IMR-90 (cell line): ENCODE results near the gene USP9Y. TPM values are rescaled to one million over a fixed set of nuclear protein-coding genes. Genes with fewer than 3 reads are reported as not detected.

Experiments used
- ATAC-seq: fragments of 200-7000 bp; cut with Tn5 transposase; 2 replicates; pipeline ENCODE4 v1.9.1; 2020; ENCODE audit warnings: low read depth, mild to moderate bottlenecking, moderate library complexity
- BruUV-seq: library from RNA; stranded (reverse); fragments of 400-500 nt; replicated peaks from 2 replicates; lab custom pipeline; 2021; lab: Mats Ljungman, UMichigan
- CTCF ChIA-PET: fragments of 300-600 bp; formaldehyde crosslinking; extraction: SDS; loops from one replicate; lab custom pipeline; 2021; ENCODE audit warnings: antibody characterized with exemption; lab: Yijun Ruan, JAX
- POLR2A ChIA-PET: fragments of 300-600 bp; sonication (Branson Sonifier 250); formaldehyde crosslinking; loops from one replicate; lab custom pipeline; 2022; ENCODE audit warnings: antibody characterized with exemption; ENCODE audit not compliant: unreplicated experiment; lab: Charles Lee
- DNase-seq: peaks from one replicate; pipeline ENCODE4 v3.0.0; 2013
- H2AFZ ChIP-seq: replicated peaks from 2 replicates; pipeline ENCODE3; 2013; ENCODE audit warnings: low read length, mild to moderate bottlenecking; ENCODE audit not compliant: poor library complexity
- H2AK5ac ChIP-seq: 2 replicates; pipeline ENCODE4 v1.6.1; 2013; ENCODE audit warnings: low read depth, low read length, inconsistent platforms
- H2AK9ac ChIP-seq: replicated peaks from 2 replicates; pipeline ENCODE3; 2013; ENCODE audit warnings: mild to moderate bottlenecking, low read depth, low read length, moderate library complexity; ENCODE audit not compliant: poor library complexity
- H2BK120ac ChIP-seq: 2 replicates; pipeline ENCODE4 v1.6.1; 2013; ENCODE audit warnings: low read depth, low read length, inconsistent platforms
- H2BK15ac ChIP-seq: 3 replicates; pipeline ENCODE4 v1.6.1; 2013; ENCODE audit warnings: low read depth, low read length, inconsistent platforms
- H2BK20ac ChIP-seq: 2 replicates; pipeline ENCODE4 v1.6.1; 2013; ENCODE audit warnings: low read depth, mild to moderate bottlenecking, inconsistent platforms, low read length, moderate library complexity
- H2BK5ac ChIP-seq: 2 replicates; pipeline ENCODE4 v1.6.1; 2013; ENCODE audit warnings: mild to moderate bottlenecking, low read depth, low read length, inconsistent platforms; ENCODE audit not compliant: poor library complexity, severe bottlenecking
- H3K14ac ChIP-seq: replicated peaks from 2 replicates; pipeline ENCODE4 v1.6.1; 2013; ENCODE audit warnings: low read depth, low read length, inconsistent platforms
- H3K18ac ChIP-seq: 2 replicates; pipeline ENCODE4 v1.6.1; 2013; ENCODE audit warnings: low read depth, low read length, control low read depth
- H3K23ac ChIP-seq: 2 replicates; pipeline ENCODE4 v1.6.1; 2013; ENCODE audit warnings: low read depth, low read length, inconsistent platforms
- H3K27ac ChIP-seq: 2 replicates; pipeline ENCODE4 v1.5.1; 2013; ENCODE audit warnings: mild to moderate bottlenecking, control low read depth, low read length; ENCODE audit not compliant: insufficient read depth
- H3K27me3 ChIP-seq: 2 replicates; pipeline ENCODE4 v1.6.1; 2013; ENCODE audit warnings: low read length; ENCODE audit not compliant: control insufficient read depth, insufficient read depth
- H3K36me3 ChIP-seq: 2 replicates; pipeline ENCODE4 v1.6.1; 2013; ENCODE audit warnings: low read length, mixed read lengths; ENCODE audit not compliant: control insufficient read depth, insufficient read depth
- H3K4ac ChIP-seq: 2 replicates; pipeline ENCODE4 v1.6.1; 2013; ENCODE audit warnings: low read depth, low read length, inconsistent platforms
- H3K4me1 ChIP-seq: 2 replicates; pipeline ENCODE4 v1.6.1; 2013; ENCODE audit warnings: low read length, mixed read lengths; ENCODE audit not compliant: control insufficient read depth, insufficient read depth
- H3K4me2 ChIP-seq: 2 replicates; pipeline ENCODE4 v1.6.1; 2013; ENCODE audit warnings: low read depth, mild to moderate bottlenecking, control low read depth, low read length, moderate library complexity
- H3K4me3 ChIP-seq: 2 replicates; pipeline ENCODE4 v1.5.1; 2013; ENCODE audit warnings: low read depth, mild to moderate bottlenecking, control low read depth, low read length, moderate library complexity; ENCODE audit not compliant: insufficient read depth
- H3K56ac ChIP-seq: 2 replicates; pipeline ENCODE4 v1.6.1; 2013; ENCODE audit warnings: low read length, inconsistent platforms; ENCODE audit not compliant: insufficient read depth; ENCODE audit errors: extremely low read depth
- H3K79me1 ChIP-seq, 2 experiments: 2 replicates each; pipeline ENCODE4 v1.6.1; 2013; ENCODE audit warnings: low read length in 2 of 2, inconsistent platforms in 1 of 2, low read depth in 1 of 2
- H3K9ac ChIP-seq: 2 replicates; pipeline ENCODE4 v1.6.1; 2013; ENCODE audit warnings: low read depth, low read length, control low read depth
- H3K9me1 ChIP-seq: 2 replicates; pipeline ENCODE4 v1.6.1; 2013; ENCODE audit warnings: low read length, inconsistent platforms; ENCODE audit not compliant: insufficient read depth
- H3K9me3 ChIP-seq: 2 replicates; pipeline ENCODE4 v1.6.1; 2013; ENCODE audit warnings: low read length; ENCODE audit not compliant: control insufficient read depth, insufficient read depth
- H4K20me1 ChIP-seq: 2 replicates; pipeline ENCODE4 v1.6.1; 2013; ENCODE audit warnings: low read length, inconsistent platforms; ENCODE audit not compliant: insufficient read depth
- H4K5ac ChIP-seq: 2 replicates; pipeline ENCODE4 v1.6.1; 2013; ENCODE audit warnings: mild to moderate bottlenecking, low read depth, low read length, control low read depth
- H4K8ac ChIP-seq, 2 experiments: 2 replicates each; pipeline ENCODE4 v1.6.1; 2013; ENCODE audit warnings: low read depth in 2 of 2, low read length in 2 of 2, control low read depth in 1 of 2, inconsistent platforms in 1 of 2
- H4K91ac ChIP-seq: 2 replicates; pipeline ENCODE4 v1.6.1; 2013; ENCODE audit warnings: low read depth, low read length, inconsistent platforms; ENCODE audit not compliant: insufficient read depth
- BHLHE40 ChIP-seq: fragments of 150-350 bp; IDR thresholded peaks from 2 replicates; pipeline ENCODE4 v1.6.1; 2016; ENCODE audit warnings: mild to moderate bottlenecking, low read depth, low read length
- CEBPB ChIP-seq: IDR thresholded peaks from 2 replicates; pipeline ENCODE4 v1.6.1; 2012; ENCODE audit warnings: low read depth, low read length, improper control_type of control experiment
- CHD1 ChIP-seq: IDR thresholded peaks from 2 replicates; pipeline ENCODE4 v1.6.1; 2012; ENCODE audit warnings: low read depth, low read length, improper control_type of control experiment
- FOS ChIP-seq: fragments of 150-350 bp; IDR thresholded peaks from 2 replicates; pipeline ENCODE4 v1.6.1; 2016; ENCODE audit warnings: low read depth, low read length
- MAFK ChIP-seq: IDR thresholded peaks from 2 replicates; pipeline ENCODE4 v1.6.1; 2012; ENCODE audit warnings: low read depth, low read length, improper control_type of control experiment
- MAZ ChIP-seq: IDR thresholded peaks from 2 replicates; pipeline ENCODE4 v1.6.1; 2012; ENCODE audit warnings: low read depth, mild to moderate bottlenecking, low read length, improper control_type of control experiment, moderate library complexity, borderline replicate concordance
- MXI1 ChIP-seq: IDR thresholded peaks from 2 replicates; pipeline ENCODE4 v1.6.1; 2012; ENCODE audit warnings: low read depth, mild to moderate bottlenecking, low read length, moderate library complexity, borderline replicate concordance
- NFE2L2 ChIP-seq: fragments of 150-350 bp; IDR thresholded peaks from 2 replicates; pipeline ENCODE4 v1.6.1; 2016; ENCODE audit warnings: low read depth, mild to moderate bottlenecking, low read length
- POLR2A ChIP-seq: IDR thresholded peaks from 2 replicates; pipeline ENCODE4 v1.6.1; 2012; ENCODE audit warnings: mild to moderate bottlenecking, low read depth, low read length
- RAD21 ChIP-seq: IDR thresholded peaks from 2 replicates; pipeline ENCODE4 v1.6.1; 2012; ENCODE audit warnings: low read length, improper control_type of control experiment
- RCOR1 ChIP-seq: IDR thresholded peaks from 2 replicates; pipeline ENCODE4 v1.6.1; 2012; ENCODE audit warnings: mild to moderate bottlenecking, low read length, improper control_type of control experiment; ENCODE audit not compliant: insufficient replicate concordance
- RFX5 ChIP-seq: IDR thresholded peaks from 2 replicates; pipeline ENCODE4 v1.8.0; 2012; ENCODE audit warnings: low read depth, mild to moderate bottlenecking, low read length, moderate library complexity
- SMC3 ChIP-seq: fragments of 150-350 bp; IDR thresholded peaks from 2 replicates; pipeline ENCODE4 v1.6.1; 2016; ENCODE audit warnings: low read depth, mild to moderate bottlenecking, antibody characterized with exemption, low read length, moderate library complexity
- WGBS, 2 experiments: methylation state at CpG; one replicate each; pipeline versions ENCODE4 v1.1.5 to v1.1.7; 2013; ENCODE audit warnings: missing lambda C conversion rate in 2 of 2; ENCODE audit not compliant: insufficient read length in 1 of 2; ENCODE audit errors: extremely low coverage in 2 of 2; 5-methylcytosine and 5-hydroxymethylcytosine counted together
- dilution Hi-C: fragments of 300-500 bp; cut with HindIII; formaldehyde crosslinking; loops from one replicate; pipeline ENCODE4 v1.14.3; 2018; ENCODE audit warnings: low sequenced_read_pairs; ENCODE audit not compliant: unreplicated experiment
- in situ Hi-C: fragments of 300-500 bp; cut with MboI; formaldehyde crosslinking; loops from 3 replicates; pipeline ENCODE4 v1.14.3; 2019; ENCODE audit warnings: low sequenced_read_pairs, inconsistent platforms, mixed read lengths
- intact Hi-C: fragments of 100-400 bp; cut with micrococcal nuclease; formaldehyde crosslinking; loops from 2 replicates; pipeline ENCODE4 v1.10.0; 2022
- polyA plus RNA-seq, 3 experiments: library from polyadenylated mRNA; depleted of rRNA; stranded (reverse); fragments of >200 nt; gene quantifications; 2 replicates each; pipeline ENCODE4 v1.2.3, GENCODE V29; 2012; ENCODE audit warnings: low replicate concordance in 1 of 3
- total RNA-seq: library from RNA; depleted of rRNA; stranded (reverse); fragments of >200 nt; gene quantifications from 2 replicates; pipeline ENCODE4 v1.2.3, GENCODE V29; 2012
- TF ChIP-seq, protein P1 (sequence below): fragments of 150-350 bp; IDR thresholded peaks from 2 replicates; pipeline ENCODE4 v1.6.1; 2016; ENCODE audit warnings: low read depth, mild to moderate bottlenecking, low read length, moderate library complexity, borderline replicate concordance
- TF ChIP-seq, protein P2 (sequence below): fragments of 150-350 bp; IDR thresholded peaks from 2 replicates; pipeline ENCODE4 v1.6.1; 2017; ENCODE audit warnings: mild to moderate bottlenecking, antibody characterized with exemption, low read length, low read depth
- TF ChIP-seq, protein P3 (sequence below): conservative IDR thresholded peaks from 2 replicates; pipeline ENCODE4 v1.5.1; 2012; ENCODE audit warnings: mild to moderate bottlenecking, low read depth, low read length, improper control_type of control experiment

Gene USP9Y
- total and polyA plus RNA-seq, 2 of the 4 experiments (the other 2 are of a cell fraction), result not detected

DNA sequence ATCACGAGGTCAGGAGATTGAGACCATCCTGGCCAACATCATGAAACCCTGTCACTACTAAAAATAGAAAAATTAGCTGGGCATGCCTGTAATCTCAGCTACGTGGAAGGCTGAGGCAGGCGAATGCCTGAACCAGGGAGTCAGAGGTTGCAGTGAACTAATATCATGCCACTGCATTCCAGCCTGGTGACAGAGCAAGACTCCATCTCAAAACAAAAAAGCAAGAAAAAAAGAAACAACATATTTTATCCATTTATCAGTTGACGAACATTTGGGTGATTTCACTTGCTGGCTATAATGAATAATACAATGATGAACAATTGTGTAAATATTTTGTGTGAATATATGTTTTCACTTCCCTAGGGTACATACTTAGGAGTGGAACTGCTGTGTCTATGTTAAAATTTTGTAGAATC, 49.4 kb upstream of the USP9Y start:
- no peaks in the 10 kb centered on the region for H3K4me1 ChIP-seq
- no peaks in the 10 kb centered on the region for H3K36me3 ChIP-seq
- H3K14ac ChIP-seq, result no peak overlapping the region
- no peaks in the 10 kb centered on the region for H3K9me1 ChIP-seq
- H3K23ac ChIP-seq, result no peak overlapping the region
- H3K18ac ChIP-seq, result no peak overlapping the region
- no peak overlapping the region for H3K9ac ChIP-seq
- no peak overlapping the region for H3K4ac ChIP-seq
- no TSS peak for BruUV-seq
- H3K27ac ChIP-seq, result no peak overlapping the region
- no peak overlapping the region for H4K8ac ChIP-seq
- H2BK20ac ChIP-seq, result no peak overlapping the region
- in situ Hi-C loops (no loop called here), intact Hi-C loops (no loop called here), dilution Hi-C loops (no loop called here)
- CTCF ChIA-PET, result no interaction called here
- no peak overlapping the region for H4K91ac ChIP-seq
- H4K20me1 ChIP-seq, result no peaks in the 10 kb centered on the region
- TF ChIP-seq NFE2L2 (no peak), MAZ (no peak), RCOR1 (no peak), FOS (no peak), POLR2A (no peak), BHLHE40 (no peak), CHD1 (no peak), RAD21 (no peak), SMC3 (no peak), CEBPB (no peak), RFX5 (no peak), MAFK (no peak), MXI1 (no peak)
- TF ChIP-seq, protein P1, sequence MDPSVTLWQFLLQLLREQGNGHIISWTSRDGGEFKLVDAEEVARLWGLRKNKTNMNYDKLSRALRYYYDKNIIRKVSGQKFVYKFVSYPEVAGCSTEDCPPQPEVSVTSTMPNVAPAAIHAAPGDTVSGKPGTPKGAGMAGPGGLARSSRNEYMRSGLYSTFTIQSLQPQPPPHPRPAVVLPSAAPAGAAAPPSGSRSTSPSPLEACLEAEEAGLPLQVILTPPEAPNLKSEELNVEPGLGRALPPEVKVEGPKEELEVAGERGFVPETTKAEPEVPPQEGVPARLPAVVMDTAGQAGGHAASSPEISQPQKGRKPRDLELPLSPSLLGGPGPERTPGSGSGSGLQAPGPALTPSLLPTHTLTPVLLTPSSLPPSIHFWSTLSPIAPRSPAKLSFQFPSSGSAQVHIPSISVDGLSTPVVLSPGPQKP, result no peak
- TF ChIP-seq, protein P2, sequence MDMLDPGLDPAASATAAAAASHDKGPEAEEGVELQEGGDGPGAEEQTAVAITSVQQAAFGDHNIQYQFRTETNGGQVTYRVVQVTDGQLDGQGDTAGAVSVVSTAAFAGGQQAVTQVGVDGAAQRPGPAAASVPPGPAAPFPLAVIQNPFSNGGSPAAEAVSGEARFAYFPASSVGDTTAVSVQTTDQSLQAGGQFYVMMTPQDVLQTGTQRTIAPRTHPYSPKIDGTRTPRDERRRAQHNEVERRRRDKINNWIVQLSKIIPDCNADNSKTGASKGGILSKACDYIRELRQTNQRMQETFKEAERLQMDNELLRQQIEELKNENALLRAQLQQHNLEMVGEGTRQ, result no peak
- TF ChIP-seq, protein P3, sequence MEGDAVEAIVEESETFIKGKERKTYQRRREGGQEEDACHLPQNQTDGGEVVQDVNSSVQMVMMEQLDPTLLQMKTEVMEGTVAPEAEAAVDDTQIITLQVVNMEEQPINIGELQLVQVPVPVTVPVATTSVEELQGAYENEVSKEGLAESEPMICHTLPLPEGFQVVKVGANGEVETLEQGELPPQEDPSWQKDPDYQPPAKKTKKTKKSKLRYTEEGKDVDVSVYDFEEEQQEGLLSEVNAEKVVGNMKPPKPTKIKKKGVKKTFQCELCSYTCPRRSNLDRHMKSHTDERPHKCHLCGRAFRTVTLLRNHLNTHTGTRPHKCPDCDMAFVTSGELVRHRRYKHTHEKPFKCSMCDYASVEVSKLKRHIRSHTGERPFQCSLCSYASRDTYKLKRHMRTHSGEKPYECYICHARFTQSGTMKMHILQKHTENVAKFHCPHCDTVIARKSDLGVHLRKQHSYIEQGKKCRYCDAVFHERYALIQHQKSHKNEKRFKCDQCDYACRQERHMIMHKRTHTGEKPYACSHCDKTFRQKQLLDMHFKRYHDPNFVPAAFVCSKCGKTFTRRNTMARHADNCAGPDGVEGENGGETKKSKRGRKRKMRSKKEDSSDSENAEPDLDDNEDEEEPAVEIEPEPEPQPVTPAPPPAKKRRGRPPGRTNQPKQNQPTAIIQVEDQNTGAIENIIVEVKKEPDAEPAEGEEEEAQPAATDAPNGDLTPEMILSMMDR, result no peak
- no CpG with 5 or more reads among the region's 4 CpGs for WGBS, 2 experiments
- no peak for DNase-seq
- H3K79me1 ChIP-seq, result no peaks in the 10 kb centered on the region
- no peak overlapping the region for H3K4me2 ChIP-seq
- H3K27me3 ChIP-seq, result no peaks in the 10 kb centered on the region
- no peak overlapping the region for H2BK5ac ChIP-seq
- no peaks in the 10 kb centered on the region for H3K9me3 ChIP-seq
- no peak overlapping the region for H4K5ac ChIP-seq
- POLR2A ChIA-PET, result no interaction called here
- H2BK120ac ChIP-seq, result no peak overlapping the region
- H3K56ac ChIP-seq, result no peak overlapping the region
- H2AK5ac ChIP-seq, result no peak overlapping the region
- H3K4me3 ChIP-seq, result no peak overlapping the region
- H2AFZ ChIP-seq, result no peak overlapping the region
- ATAC-seq, result no peak
- H2BK15ac ChIP-seq, result no peak overlapping the region
- H2AK9ac ChIP-seq, result no peak overlapping the region
